Neural cell (in vitro differentiated cells): ENCODE data around the gene AMH. TPM values are rescaled to one million over a fixed set of nuclear protein-coding genes. Genes with fewer than 3 reads are reported as not detected.

Source experiments
- H2AFZ ChIP-seq: fragments of 200-600, 300-800 bp; sonication (generic), shearing (Covaris generic); 2 replicates; pipeline ENCODE4 v1.6.0; 2014; ENCODE audit warnings: low read depth, mild to moderate bottlenecking, antibody characterized with exemption, low read length, moderate library complexity
- H3F3A ChIP-seq: fragments of 200-600 bp; shearing (Covaris generic); 2 replicates; pipeline ENCODE4 v1.6.1; 2016; ENCODE audit warnings: mild to moderate bottlenecking, moderate library complexity, mixed read lengths, antibody characterized with exemption, low read length; ENCODE audit not compliant: insufficient read depth, poor library complexity, severe bottlenecking
- H3K27ac ChIP-seq: fragments of 200-600, 300-800 bp; sonication (generic), shearing (Covaris generic); 2 replicates; pipeline ENCODE4 v1.5.1; 2014; ENCODE audit warnings: mild to moderate bottlenecking, low read length, moderate library complexity
- H3K27me3 ChIP-seq: fragments of 300-800, 200-600 bp; sonication (generic), shearing (Covaris generic); 2 replicates; pipeline ENCODE4 v1.6.0; 2014; ENCODE audit warnings: mild to moderate bottlenecking, low read depth, low read length, moderate library complexity; ENCODE audit not compliant: insufficient read depth
- H3K36me3 ChIP-seq: fragments of 300-800, 200-600 bp; sonication (generic), shearing (Covaris generic); 2 replicates; pipeline ENCODE4 v1.5.1; 2014; ENCODE audit warnings: mild to moderate bottlenecking, antibody characterized with exemption, low read length, moderate library complexity; ENCODE audit not compliant: insufficient read depth
- H3K4me2 ChIP-seq: fragments of 300-800, 200-600 bp; sonication (generic), shearing (Covaris generic); 2 replicates; pipeline ENCODE4 v1.6.0; 2014; ENCODE audit warnings: mild to moderate bottlenecking, low read length
- H3K4me3 ChIP-seq: fragments of 300-800, 200-600 bp; sonication (generic), shearing (Covaris generic); 2 replicates; pipeline ENCODE4 v1.5.1; 2014; ENCODE audit warnings: mild to moderate bottlenecking, low read length, moderate library complexity
- H3K79me2 ChIP-seq: fragments of 200-600 bp; shearing (Covaris generic); replicated peaks from 2 replicates; pipeline ENCODE4 v1.6.0; 2014; ENCODE audit warnings: mild to moderate bottlenecking, low read length, moderate library complexity; ENCODE audit not compliant: insufficient read depth
- H3K9ac ChIP-seq: fragments of 300-800, 200-600 bp; sonication (generic), shearing (Covaris generic); 2 replicates; pipeline ENCODE4 v1.6.1; 2016; ENCODE audit warnings: mild to moderate bottlenecking, low read length, mixed read lengths
- H3K9me2 ChIP-seq: fragments of 200-600 bp; shearing (Covaris generic); 2 replicates; pipeline ENCODE4 v1.6.1; 2016; ENCODE audit warnings: mild to moderate bottlenecking, low read length, mixed read lengths; ENCODE audit not compliant: insufficient read depth
- H3K9me3 ChIP-seq: fragments of 200-600, 300-800 bp; sonication (generic), shearing (Covaris generic); 2 replicates; pipeline ENCODE4 v1.6.1; 2016; ENCODE audit warnings: mild to moderate bottlenecking, mixed run types, low read length, moderate library complexity, mixed read lengths
- H4K20me1 ChIP-seq: fragments of 200-600 bp; shearing (Covaris generic); 2 replicates; pipeline ENCODE4 v1.6.1; 2016; ENCODE audit warnings: mild to moderate bottlenecking, mixed run types; ENCODE audit not compliant: insufficient read depth
- CTCF ChIP-seq: fragments of 450-650 bp; IDR thresholded peaks from 2 replicates; pipeline ENCODE4 v1.5.1; 2014; ENCODE audit warnings: antibody characterized with exemption, mild to moderate bottlenecking, moderate library complexity; ENCODE audit not compliant: poor library complexity, severe bottlenecking
- EP300 ChIP-seq: fragments of 450-650 bp; conservative IDR thresholded peaks from 2 replicates; pipeline ENCODE4 v1.6.1; 2014; ENCODE audit warnings: antibody characterized with exemption, mild to moderate bottlenecking, moderate library complexity; ENCODE audit not compliant: poor library complexity, severe bottlenecking
- EZH2 ChIP-seq: fragments of 200-600, 300-800 bp; shearing (Covaris generic), sonication (generic); IDR thresholded peaks from 2 replicates; pipeline ENCODE4 v1.6.1; 2014; ENCODE audit warnings: antibody characterized with exemption, low read length, borderline replicate concordance, mild to moderate bottlenecking; ENCODE audit not compliant: insufficient read depth, poor library complexity, severe bottlenecking
- MXI1 ChIP-seq: fragments of 450-650 bp; conservative IDR thresholded peaks from 2 replicates; pipeline ENCODE4 v1.6.1; 2014; ENCODE audit warnings: antibody characterized with exemption, mild to moderate bottlenecking; ENCODE audit not compliant: poor library complexity, severe bottlenecking
- POLR2AphosphoS5 ChIP-seq: IDR thresholded peaks from 2 replicates; pipeline ENCODE4 v1.6.1; 2012
- RAD21 ChIP-seq: fragments of 450-650 bp; conservative IDR thresholded peaks from 2 replicates; pipeline ENCODE4 v1.6.1; 2014; ENCODE audit warnings: antibody characterized with exemption, mild to moderate bottlenecking, moderate library complexity
- REST ChIP-seq: IDR thresholded peaks from 2 replicates; pipeline ENCODE4 v1.6.1; 2012; ENCODE audit warnings: borderline replicate concordance
- SMC3 ChIP-seq: fragments of 450-650 bp; conservative IDR thresholded peaks from 2 replicates; pipeline ENCODE4 v1.6.1; 2014; ENCODE audit warnings: antibody characterized with exemption, mild to moderate bottlenecking, moderate library complexity; ENCODE audit not compliant: poor library complexity
- TAF1 ChIP-seq: IDR thresholded peaks from 2 replicates; pipeline ENCODE4 v1.6.1; 2012; ENCODE audit warnings: low read depth
- polyA plus RNA-seq: library from polyadenylated mRNA; depleted of rRNA; stranded (reverse); fragments of >200 nt; gene quantifications from 2 replicates; pipeline ENCODE4 v1.2.3, GENCODE V29; 2014

AMH gene
- polyA plus RNA-seq, 1 donor from 2014 or later = 57.5 TPM

GRCh38 chr19:2255112-2255845 lies 6.2 kb downstream of the AMH start:
- Histone ChIP-seq H3K9me2 (no peaks in the 10 kb centered on the region), H3K27me3 (peaks cover 14% of the 10 kb centered on the region), H3K36me3 (no peaks in the 10 kb centered on the region), H3K9me3 (no peaks in the 10 kb centered on the region), H3K79me2 (no peaks in the 10 kb centered on the region), H3K4me2 (no peak overlapping the region), H2AFZ (no peak overlapping the region), H3F3A (no peaks in the 10 kb centered on the region), H3K27ac (no peak overlapping the region), H4K20me1 (no peaks in the 10 kb centered on the region), H3K9ac (no peak overlapping the region), H3K4me3 (no peak overlapping the region)
- TF ChIP-seq MXI1 = no peak
- TF ChIP-seq EP300 = no peak
- no peak for TF ChIP-seq REST
- no peak for TF ChIP-seq CTCF
- no peak for TF ChIP-seq RAD21
- no peak for TF ChIP-seq EZH2
- no peak for TF ChIP-seq SMC3
- TF ChIP-seq TAF1 = no peak
- TF ChIP-seq POLR2AphosphoS5 = no peak

- Histone ChIP-seq H3K27me3 (peaks cover 14% of the 10 kb centered on the region), H3K79me2 (no peaks in the 10 kb centered on the region), H3F3A (no peaks in the 10 kb centered on the region), H3K4me2 (no peak within 1 kb of the TSS), H2AFZ (no peak within 1 kb of the TSS), H3K9ac (no peak within 1 kb of the TSS), H3K36me3 (no peaks in the 10 kb centered on the region), H3K9me2 (no peaks in the 10 kb centered on the region), H3K27ac (no peak within 1 kb of the TSS), H4K20me1 (no peaks in the 10 kb centered on the region), H3K9me3 (no peaks in the 10 kb centered on the region), H3K4me3 (no peak within 1 kb of the TSS)
- TF ChIP-seq CTCF (no peak), REST (no peak), POLR2AphosphoS5 (no peak), SMC3 (no peak), MXI1 (no peak), TAF1 (no peak), EZH2 (no peak), RAD21 (no peak), EP300 (no peak)
These were observed 7.0 kb downstream of the AMH start, which contains the start of gene JSRP1 for GRCh38 chr19:2255982-2256685. Gene JSRP1, minus strand, starts transcription at chr19:2256417. Its CDS starts 1,103 bp downstream, at chr19:2255314.
